Cardiac fibroblast (primary cell): ENCODE measurements around the gene YTHDC2.
A peak's percentile ranks its signal among the peaks of the same experiment; 100 is the strongest.

Experiments
- DNase-seq, 2 donors: peaks; one replicate each; pipeline versions ENCODE4 v3.0.0 to v3.0.0-alpha.2; 2010; ENCODE audit warnings: low read depth in 2 of 2
- H3K4me3 ChIP-seq, 2 donors: replicated peaks in 1 of 2; 1 replicate in 1 of 2; 2 replicates in 1 of 2; pipeline ENCODE4 v1.5.1; 2011; ENCODE audit warnings: low read depth in 2 of 2, low read length in 2 of 2, mild to moderate bottlenecking in 2 of 2, moderate library complexity in 1 of 2
- TF ChIP-seq, protein P1 (sequence below): IDR thresholded peaks from one replicate; pipeline ENCODE4 v1.5.1; 2011; ENCODE audit warnings: low read depth, mild to moderate bottlenecking, low read length, inconsistent platforms

YTHDC2 gene

GRCh38 chr5:113518884-113519283, 5.4 kb downstream of the YTHDC2 start:
- TF ChIP-seq, protein P1, sequence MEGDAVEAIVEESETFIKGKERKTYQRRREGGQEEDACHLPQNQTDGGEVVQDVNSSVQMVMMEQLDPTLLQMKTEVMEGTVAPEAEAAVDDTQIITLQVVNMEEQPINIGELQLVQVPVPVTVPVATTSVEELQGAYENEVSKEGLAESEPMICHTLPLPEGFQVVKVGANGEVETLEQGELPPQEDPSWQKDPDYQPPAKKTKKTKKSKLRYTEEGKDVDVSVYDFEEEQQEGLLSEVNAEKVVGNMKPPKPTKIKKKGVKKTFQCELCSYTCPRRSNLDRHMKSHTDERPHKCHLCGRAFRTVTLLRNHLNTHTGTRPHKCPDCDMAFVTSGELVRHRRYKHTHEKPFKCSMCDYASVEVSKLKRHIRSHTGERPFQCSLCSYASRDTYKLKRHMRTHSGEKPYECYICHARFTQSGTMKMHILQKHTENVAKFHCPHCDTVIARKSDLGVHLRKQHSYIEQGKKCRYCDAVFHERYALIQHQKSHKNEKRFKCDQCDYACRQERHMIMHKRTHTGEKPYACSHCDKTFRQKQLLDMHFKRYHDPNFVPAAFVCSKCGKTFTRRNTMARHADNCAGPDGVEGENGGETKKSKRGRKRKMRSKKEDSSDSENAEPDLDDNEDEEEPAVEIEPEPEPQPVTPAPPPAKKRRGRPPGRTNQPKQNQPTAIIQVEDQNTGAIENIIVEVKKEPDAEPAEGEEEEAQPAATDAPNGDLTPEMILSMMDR, result no peak
- no peak overlapping the region for H3K4me3 ChIP-seq
- no peak for DNase-seq

DNA sequence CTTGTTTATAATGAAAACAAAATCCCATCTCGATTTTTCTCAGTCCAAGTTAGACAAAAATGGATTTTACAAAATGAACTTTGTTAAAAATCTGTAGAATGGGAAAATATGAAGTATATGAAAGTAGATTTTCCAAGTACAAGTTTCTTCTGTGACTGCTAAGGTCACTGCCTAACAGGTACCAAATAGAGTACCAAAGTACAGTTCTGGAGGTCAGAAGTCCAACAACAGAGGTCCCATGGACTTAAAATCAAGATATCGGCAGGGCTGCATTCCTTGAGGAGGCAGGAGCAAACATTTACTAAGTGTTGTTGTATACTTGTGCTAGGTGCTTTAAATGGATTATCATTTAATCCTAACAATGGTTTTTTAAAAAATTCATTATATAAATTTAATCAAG, 5.9 kb downstream of the YTHDC2 start:
- no peak overlapping the region for H3K4me3 ChIP-seq
- DNase-seq, result no peak
- TF ChIP-seq, protein P1, result no peak

- H3K4me3 ChIP-seq, result no peak overlapping the region
- TF ChIP-seq, protein P1, result no peak
- DNase-seq, result peak in 1 of 2 donors; percentile 77
Measured at GRCh38 chr5:113520429-113520828, 6.9 kb downstream of the YTHDC2 start.

- DNase-seq, result no peak
- no peak overlapping the region for H3K4me3 ChIP-seq
- TF ChIP-seq, protein P1, result no peak
Measured at GRCh38 chr5:113520899-113521298, 7.4 kb downstream of the YTHDC2 start.

- H3K4me3 ChIP-seq, result no peak overlapping the region
- DNase-seq, result no peak
- TF ChIP-seq, protein P1, result no peak
Measured at GRCh38 chr5:113523168-113523567, 9.7 kb downstream of the YTHDC2 start.

DNA sequence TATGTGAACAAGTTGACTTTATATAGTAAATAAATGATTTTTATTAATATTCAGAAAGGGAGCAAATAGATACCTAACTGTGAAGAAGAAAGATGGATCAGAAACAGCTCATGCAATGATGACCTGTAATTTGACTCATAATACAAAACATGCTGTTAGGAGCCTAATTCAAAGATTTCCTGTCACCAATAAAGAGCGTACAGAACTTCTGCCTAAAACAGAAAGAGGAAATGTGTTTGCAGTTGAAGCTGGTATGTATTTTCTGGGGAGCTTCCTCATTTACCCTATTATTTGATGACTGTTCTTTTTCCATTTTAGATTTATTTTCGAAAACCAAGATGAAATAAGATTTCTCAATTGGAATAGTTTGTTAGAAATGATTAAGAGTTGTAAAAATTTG, 11.4 kb downstream of the YTHDC2 start:
- no peak for DNase-seq
- TF ChIP-seq, protein P1, result no peak
- H3K4me3 ChIP-seq, result no peak overlapping the region

GRCh38 chr5:113526421-113526820, 12.9 kb downstream of the YTHDC2 start:
- TF ChIP-seq, protein P1, result no peak
- DNase-seq, result peak in 1 of 2 donors; percentile 48
- no peak overlapping the region for H3K4me3 ChIP-seq
